Amniotic epithelial cell (primary cell): Measurements from ENCODE around the gene CRTC1.

ENCODE experiments used
- DNase-seq: peaks from one replicate; pipeline ENCODE4 v3.0.0-alpha.2; 2010; ENCODE audit warnings: low read depth

CRTC1 gene

GRCh38 chr19:18653853-18654252 lies 29.6 kb upstream of the CRTC1 start:
- DNase-seq, result no peak

GRCh38 chr19:18654469-18654868 lies 29.0 kb upstream of the CRTC1 start:
- no peak for DNase-seq

- DNase-seq, result no peak
Measured at GRCh38 chr19:18655173-18655844, 28.2 kb upstream of the CRTC1 start.

- no peak for DNase-seq
Measured at GRCh38 chr19:18656337-18657086, 27.0 kb upstream of the CRTC1 start.

GRCh38 chr19:18657590-18658365 lies 25.7 kb upstream of the CRTC1 start:
- DNase-seq, result peak; percentile 97

- no peak for DNase-seq
Measured at GRCh38 chr19:18658366-18658855, 25.1 kb upstream of the CRTC1 start.

GRCh38 chr19:18659281-18660050 lies 24.0 kb upstream of the CRTC1 start:
- DNase-seq, result no peak

- peak; percentile 43 for DNase-seq
Measured at GRCh38 chr19:18660051-18660910, 23.2 kb upstream of the CRTC1 start.

GRCh38 chr19:18660939-18661670 lies 22.4 kb upstream of the CRTC1 start:
- no peak for DNase-seq

- peak; percentile 16 for DNase-seq
Measured at GRCh38 chr19:18662972-18663732, 20.3 kb upstream of the CRTC1 start.

- no peak for DNase-seq
Measured at GRCh38 chr19:18663940-18664530, 19.4 kb upstream of the CRTC1 start.

GRCh38 chr19:18665771-18666202 lies 17.7 kb upstream of the CRTC1 start:
- no peak for DNase-seq

GRCh38 chr19:18666317-18666716 lies 17.2 kb upstream of the CRTC1 start:
- DNase-seq, result no peak

GRCh38 chr19:18666784-18667183 lies 16.7 kb upstream of the CRTC1 start:
- no peak for DNase-seq

GRCh38 chr19:18667531-18668251 lies 15.8 kb upstream of the CRTC1 start:
- DNase-seq, result no peak

GRCh38 chr19:18668252-18668631 lies 15.2 kb upstream of the CRTC1 start:
- no peak for DNase-seq

- no peak for DNase-seq
Measured at GRCh38 chr19:18668744-18669523, 14.5 kb upstream of the CRTC1 start.

- no peak for DNase-seq
Measured at GRCh38 chr19:18669524-18669817, 14.0 kb upstream of the CRTC1 start.
